ENCODE results near the gene ATXN1.

ATXN1 gene

DNA sequence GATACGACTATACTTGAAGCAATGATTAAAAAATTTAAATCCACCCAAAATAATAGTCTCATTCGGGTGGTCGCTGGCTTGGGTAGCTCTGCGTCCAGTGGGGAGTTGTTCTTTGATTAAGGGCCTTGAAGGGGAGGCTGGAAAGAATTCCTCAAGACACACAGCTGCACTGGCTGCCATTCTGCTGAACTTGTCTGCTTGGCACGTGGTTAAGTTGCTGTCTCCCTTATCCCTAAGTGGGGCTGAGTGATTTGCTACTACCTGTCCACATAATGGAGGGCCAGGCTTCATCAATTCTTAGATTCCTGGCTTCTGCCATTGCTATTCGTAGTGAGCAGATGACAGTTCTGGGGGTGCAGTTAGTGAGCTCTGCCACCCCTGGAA lies 424.4 kb downstream of the ATXN1 start:
- H3K4me3 ChIP-seq (replicated peaks; ENCODE audit: low read depth, low read length) = no peak overlapping the region
- TF ChIP-seq, protein P1, sequence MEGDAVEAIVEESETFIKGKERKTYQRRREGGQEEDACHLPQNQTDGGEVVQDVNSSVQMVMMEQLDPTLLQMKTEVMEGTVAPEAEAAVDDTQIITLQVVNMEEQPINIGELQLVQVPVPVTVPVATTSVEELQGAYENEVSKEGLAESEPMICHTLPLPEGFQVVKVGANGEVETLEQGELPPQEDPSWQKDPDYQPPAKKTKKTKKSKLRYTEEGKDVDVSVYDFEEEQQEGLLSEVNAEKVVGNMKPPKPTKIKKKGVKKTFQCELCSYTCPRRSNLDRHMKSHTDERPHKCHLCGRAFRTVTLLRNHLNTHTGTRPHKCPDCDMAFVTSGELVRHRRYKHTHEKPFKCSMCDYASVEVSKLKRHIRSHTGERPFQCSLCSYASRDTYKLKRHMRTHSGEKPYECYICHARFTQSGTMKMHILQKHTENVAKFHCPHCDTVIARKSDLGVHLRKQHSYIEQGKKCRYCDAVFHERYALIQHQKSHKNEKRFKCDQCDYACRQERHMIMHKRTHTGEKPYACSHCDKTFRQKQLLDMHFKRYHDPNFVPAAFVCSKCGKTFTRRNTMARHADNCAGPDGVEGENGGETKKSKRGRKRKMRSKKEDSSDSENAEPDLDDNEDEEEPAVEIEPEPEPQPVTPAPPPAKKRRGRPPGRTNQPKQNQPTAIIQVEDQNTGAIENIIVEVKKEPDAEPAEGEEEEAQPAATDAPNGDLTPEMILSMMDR (IDR thresholded peaks at IDR 0.05; ENCODE audit: insufficient read depth, low read length, poor library complexity, severe bottlenecking) = no peak
- H3K27me3 ChIP-seq (replicated peaks; ENCODE audit: control insufficient read depth, insufficient read depth, low read length) = no peaks in the 10 kb centered on the region; the same call in 1 of the 2 replicates
- no peak for DNase-seq (ENCODE audit: extremely low read depth, insufficient read length)
- H3K36me3 ChIP-seq (ENCODE audit: control insufficient read depth, insufficient read depth, low read length) = no peaks in the 10 kb centered on the region; the same call in 1 of the 2 replicates

DNA sequence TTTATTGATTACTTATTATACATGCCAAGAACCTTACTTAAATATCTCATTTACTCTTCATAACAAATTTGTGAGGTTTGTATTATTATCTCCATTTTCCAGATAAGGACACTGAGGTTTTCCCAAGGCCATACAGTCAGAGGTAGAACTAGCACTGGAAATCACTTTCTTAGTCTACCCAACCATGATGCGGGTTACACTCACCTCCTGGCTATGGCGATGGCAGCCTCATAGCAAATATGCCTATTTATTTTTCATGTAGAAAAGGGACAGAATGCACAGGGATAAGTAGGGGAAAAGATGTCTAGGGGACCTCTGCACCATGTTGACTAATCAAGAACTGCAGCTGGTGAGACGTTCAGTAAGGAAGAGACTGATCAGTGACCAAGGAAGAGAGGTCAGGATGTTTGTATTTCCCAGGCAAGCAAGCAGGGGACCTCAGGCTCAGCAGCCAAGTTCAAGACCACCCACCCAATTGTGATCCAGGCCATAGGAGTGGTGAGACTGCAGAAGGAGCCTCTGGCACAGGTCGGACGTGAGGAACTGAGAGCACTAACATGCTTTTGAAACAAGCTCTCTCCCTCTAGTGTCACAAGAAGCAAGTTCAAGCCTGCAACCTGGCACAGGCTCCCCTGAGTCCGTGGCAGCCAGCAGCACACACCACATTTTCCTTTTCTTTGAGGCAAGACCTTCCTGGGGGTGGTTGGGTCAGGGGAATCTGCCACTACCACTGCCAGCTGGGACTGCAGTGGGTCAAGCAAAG lies 425.0 kb downstream of the ATXN1 start:
- Histone ChIP-seq H3K36me3 (ENCODE audit: control insufficient read depth, insufficient read depth, low read length) (no peaks in the 10 kb centered on the region; the same call in 1 of the 2 replicates), H3K4me3 (replicated peaks; ENCODE audit: low read depth, low read length) (no peak overlapping the region), H3K27me3 (replicated peaks; ENCODE audit: control insufficient read depth, insufficient read depth, low read length) (no peaks in the 10 kb centered on the region; the same call in 1 of the 2 replicates)
- DNase-seq (ENCODE audit: extremely low read depth, insufficient read length) = no peak
- TF ChIP-seq, protein P1 (IDR thresholded peaks at IDR 0.05; ENCODE audit: insufficient read depth, low read length, poor library complexity, severe bottlenecking) = peak; percentile 17

DNA sequence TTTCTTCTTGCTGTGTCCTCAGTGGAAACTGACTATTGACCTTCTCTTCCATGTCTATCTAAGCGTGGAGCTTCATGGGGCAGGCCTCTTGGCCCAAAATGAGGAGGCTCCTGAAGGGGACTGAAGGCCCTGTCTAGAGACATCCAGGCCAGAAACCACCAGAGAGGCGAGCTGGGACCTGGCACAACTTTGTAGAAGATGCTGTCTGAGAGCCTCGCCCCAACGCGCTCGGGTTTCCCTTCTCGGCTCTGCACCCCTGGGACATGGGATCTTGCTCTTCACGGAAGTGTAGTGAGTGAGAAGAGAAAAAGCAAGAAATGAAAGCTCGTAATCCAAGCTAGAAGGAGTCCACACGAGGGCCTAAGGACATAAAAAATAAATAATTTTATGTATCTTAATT lies 426.1 kb downstream of the ATXN1 start:
- Histone ChIP-seq H3K36me3 (ENCODE audit: control insufficient read depth, insufficient read depth, low read length) (no peaks in the 10 kb centered on the region; the same call in 1 of the 2 replicates), H3K27me3 (replicated peaks; ENCODE audit: control insufficient read depth, insufficient read depth, low read length) (no peaks in the 10 kb centered on the region; the same call in 1 of the 2 replicates), H3K4me3 (replicated peaks; ENCODE audit: low read depth, low read length) (no peak overlapping the region)
- TF ChIP-seq, protein P1 (IDR thresholded peaks at IDR 0.05; ENCODE audit: insufficient read depth, low read length, poor library complexity, severe bottlenecking) = no peak
- DNase-seq (ENCODE audit: extremely low read depth, insufficient read length) = no peak

DNA sequence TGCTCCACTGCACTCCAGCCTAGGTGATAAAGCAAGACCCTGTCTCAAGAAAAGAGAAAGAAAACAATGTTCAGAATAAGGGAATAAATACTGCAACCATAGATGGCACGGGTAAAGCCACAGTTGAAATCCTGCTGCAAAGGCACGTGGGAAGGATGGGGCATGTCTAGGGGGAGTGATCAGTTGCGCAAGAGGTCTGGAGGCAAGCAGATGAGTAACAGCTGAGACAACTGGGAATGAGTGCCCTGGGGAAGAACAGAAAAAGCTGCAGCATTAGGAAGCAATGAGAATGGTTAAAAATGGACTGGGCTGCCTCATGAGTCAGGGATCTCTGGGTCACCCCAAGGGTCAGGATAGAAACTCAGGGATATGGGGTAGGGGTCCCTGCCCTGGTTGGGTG lies 426.6 kb downstream of the ATXN1 start:
- TF ChIP-seq, protein P1 (IDR thresholded peaks at IDR 0.05; ENCODE audit: insufficient read depth, low read length, poor library complexity, severe bottlenecking) = no peak
- Histone ChIP-seq H3K27me3 (replicated peaks; ENCODE audit: control insufficient read depth, insufficient read depth, low read length) (no peaks in the 10 kb centered on the region; the same call in 1 of the 2 replicates), H3K36me3 (ENCODE audit: control insufficient read depth, insufficient read depth, low read length) (no peaks in the 10 kb centered on the region; the same call in 1 of the 2 replicates), H3K4me3 (replicated peaks; ENCODE audit: low read depth, low read length) (no peak overlapping the region)
- no peak for DNase-seq (ENCODE audit: extremely low read depth, insufficient read length)

DNA sequence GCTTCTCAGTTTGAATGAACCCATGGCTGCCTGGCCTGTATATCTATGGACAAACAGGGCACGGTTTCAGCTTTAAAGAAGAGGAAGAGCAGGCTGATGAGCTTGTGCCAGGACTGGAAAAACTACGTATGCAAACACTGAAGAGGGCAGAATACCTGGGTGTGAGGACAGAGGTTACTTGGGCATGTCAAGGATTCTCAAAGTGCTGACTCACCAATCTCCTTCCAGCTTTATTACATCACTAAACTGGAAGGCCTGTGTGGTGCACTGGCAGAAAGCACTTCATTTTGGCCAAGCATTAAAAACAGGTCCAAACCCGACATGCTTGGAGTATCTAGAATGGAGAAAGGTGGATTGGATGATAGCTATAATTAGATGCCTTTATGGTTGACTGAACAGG lies 427.7 kb downstream of the ATXN1 start:
- no peaks in the 10 kb centered on the region for H3K27me3 ChIP-seq (replicated peaks; ENCODE audit: control insufficient read depth, insufficient read depth, low read length)
- TF ChIP-seq, protein P1 (IDR thresholded peaks at IDR 0.05; ENCODE audit: insufficient read depth, low read length, poor library complexity, severe bottlenecking) = no peak
- H3K4me3 ChIP-seq (replicated peaks; ENCODE audit: low read depth, low read length) = no peak overlapping the region
- no peak for DNase-seq (ENCODE audit: extremely low read depth, insufficient read length)
- H3K36me3 ChIP-seq (ENCODE audit: control insufficient read depth, insufficient read depth, low read length) = no peaks in the 10 kb centered on the region; the same call in 1 of the 2 replicates
